K562 (cell line): ENCODE data around the gene NELL1. TPM values are rescaled to one million over a fixed set of nuclear protein-coding genes. Genes with fewer than 3 reads are reported as not detected.

Experiments used
- ATAC-seq: fragments of 200-7000 bp; cut with Tn5 transposase; 3 replicates; pipeline ENCODE4 v1.9.1; 2020; ENCODE audit warnings: moderate library complexity
- BruUV-seq: library from RNA; stranded (reverse); fragments of 400-500 nt; replicated peaks from 2 replicates; lab custom pipeline; 2021; lab: Mats Ljungman, UMichigan
- CTCF ChIA-PET: fragments of 300-600 bp; formaldehyde crosslinking; extraction: SDS; loops from one replicate; lab custom pipeline; 2021; ENCODE audit warnings: low intra/inter-chr PET ratio; lab: Yijun Ruan, JAX
- POLR2A ChIA-PET: fragments of 300-600, 350-650 bp; sonication (Branson Sonifier 250); formaldehyde crosslinking; extraction: SDS; loops from one replicate; lab custom pipeline; 2021; ENCODE audit warnings: antibody characterized with exemption, inconsistent platforms; lab: Yijun Ruan, JAX
- DNase-seq, 4 experiments: peaks; one replicate each; pipeline versions ENCODE4 v3.0.0 to v3.0.0-alpha.2; 2011 to 2018; ENCODE audit warnings: low spot score in 3 of 4, mixed read lengths in 3 of 4; ENCODE audit errors: extremely low read depth in 1 of 4
- FAIRE-seq: peaks from 2 replicates; lab custom pipeline; 2011; peaks lifted over from hg19 to GRCh38; lab: Jason Lieb, UNC
- H2AFZ ChIP-seq: 2 replicates; pipeline ENCODE4 v1.6.0; 2011; ENCODE audit warnings: low read depth, low read length, control low read depth, inconsistent platforms
- H3K27ac ChIP-seq: fragments of 200-600 bp; 3 replicates; pipeline ENCODE4 v1.8.0; 2011; ENCODE audit warnings: low read depth, mild to moderate bottlenecking, control low read depth, inconsistent platforms, low read length, moderate library complexity, mixed read lengths; ENCODE audit errors: extremely low read depth
- H3K27me3 ChIP-seq, 2 experiments: fragments of 300-600 bp in 1 of 2; 2 replicates in 1 of 2; 3 replicates in 1 of 2; pipeline versions ENCODE4 v1.6.0 to v1.8.0; 2011; ENCODE audit warnings: inconsistent platforms in 2 of 2, low read length in 2 of 2, mild to moderate bottlenecking in 1 of 2, mixed read lengths in 1 of 2, moderate library complexity in 1 of 2; ENCODE audit not compliant: control insufficient read depth in 2 of 2, insufficient read depth in 2 of 2
- H3K36me3 ChIP-seq: fragments of 300-600 bp; 3 replicates; pipeline ENCODE4 v1.8.0; 2011; ENCODE audit warnings: mild to moderate bottlenecking, low read length, inconsistent platforms; ENCODE audit not compliant: control insufficient read depth, insufficient read depth
- H3K4me1 ChIP-seq, 2 experiments: fragments of 200-600 bp in 1 of 2; replicated peaks in 1 of 2; 2 replicates in 1 of 2; 3 replicates in 1 of 2; pipeline versions ENCODE4 v1.5.1 to v1.8.0; 2011; ENCODE audit warnings: inconsistent platforms in 2 of 2, low read length in 2 of 2, mild to moderate bottlenecking in 1 of 2, mixed read lengths in 1 of 2, moderate library complexity in 1 of 2; ENCODE audit not compliant: control insufficient read depth in 2 of 2, insufficient read depth in 2 of 2
- H3K4me2 ChIP-seq: 2 replicates; pipeline ENCODE4 v1.6.1; 2011; ENCODE audit warnings: low read length, control low read depth, inconsistent platforms, mixed read lengths; ENCODE audit not compliant: insufficient read depth
- H3K4me3 ChIP-seq: fragments of 200-600 bp; sonication (generic), shearing (Covaris generic); 2 replicates; pipeline ENCODE4 v1.5.1; 2016; ENCODE audit warnings: control low read depth, inconsistent platforms
- H3K79me2 ChIP-seq: fragments of 200-600 bp; 3 replicates; pipeline ENCODE4 v1.8.0; 2011; ENCODE audit warnings: low read length, inconsistent platforms; ENCODE audit not compliant: control insufficient read depth, insufficient read depth
- H3K9ac ChIP-seq, 2 experiments: 2 replicates each; pipeline versions ENCODE4 v1.6.0 to v1.6.1; 2011; ENCODE audit warnings: low read depth in 2 of 2, low read length in 2 of 2, control low read depth in 1 of 2, inconsistent platforms in 1 of 2, mild to moderate bottlenecking in 1 of 2, mixed read lengths in 1 of 2; ENCODE audit not compliant: insufficient read depth in 1 of 2
- H3K9me1 ChIP-seq: one replicate; pipeline ENCODE4 v1.6.0; 2011; ENCODE audit warnings: inconsistent platforms, mild to moderate bottlenecking, low read length, moderate library complexity; ENCODE audit not compliant: control insufficient read depth, insufficient read depth
- H3K9me3 ChIP-seq: replicated peaks from 2 replicates; pipeline ENCODE4 v1.5.1; 2011; ENCODE audit warnings: low read depth, low read length, inconsistent platforms; ENCODE audit not compliant: control insufficient read depth, insufficient read depth
- H4K20me1 ChIP-seq: replicated peaks from 2 replicates; pipeline ENCODE4 v1.6.1; 2011; ENCODE audit warnings: low read length, inconsistent platforms, mixed read lengths; ENCODE audit not compliant: control insufficient read depth, insufficient read depth
- COPS2 ChIP-seq: fragments of 450-650 bp; conservative IDR thresholded peaks from 2 replicates; pipeline ENCODE4 v1.6.1; 2016; ENCODE audit warnings: mild to moderate bottlenecking, moderate library complexity
- GTF2A2 ChIP-seq: IDR thresholded peaks from 2 replicates; pipeline ENCODE4 v1.6.1; 2016; ENCODE audit warnings: mild to moderate bottlenecking, missing genetic modification characterization, missing compliant biosample characterization
- RUNX1 ChIP-seq: sonication (generic); IDR thresholded peaks from 2 replicates; pipeline ENCODE4 v1.6.1; 2016; ENCODE audit warnings: antibody characterized with exemption, low read depth
- SAP30 ChIP-seq: fragments of 200-600 bp; sonication (generic); IDR thresholded peaks from 2 replicates; pipeline ENCODE4 v1.6.1; 2012; ENCODE audit warnings: borderline replicate concordance, low read depth, mild to moderate bottlenecking, moderate library complexity, low read length, control low read depth, inconsistent platforms; ENCODE audit not compliant: insufficient read depth, poor library complexity, severe bottlenecking
- ZNF124 ChIP-seq: sonication (generic); formaldehyde crosslinking; IDR thresholded peaks from 2 replicates; pipeline ENCODE4 v1.8.1; 2022; ENCODE audit warnings: missing genetic modification reagents
- ZNF655 ChIP-seq: fragments of 250-450 bp; sonication (Bioruptor Pico); IDR thresholded peaks from 2 replicates; pipeline ENCODE4 v1.5.0; 2021
- WGBS: fragments of 100-300 bp; shearing (Covaris generic); methylation state at CpG from one replicate; pipeline ENCODE4 v1.1.6; 2016; ENCODE audit warnings: low coverage, mixed read lengths; ENCODE audit not compliant: insufficient coverage; ENCODE audit errors: missing lambda C conversion rate; 5-methylcytosine and 5-hydroxymethylcytosine counted together
- in situ Hi-C: fragments of 300-500 bp; cut with MboI; formaldehyde crosslinking; loops from 4 replicates; pipeline ENCODE4 v1.15.0; 2018; ENCODE audit warnings: inconsistent platforms, mixed read lengths
- intact Hi-C: fragments of 100-400 bp; cut with micrococcal nuclease; formaldehyde crosslinking; loops from 2 replicates; pipeline ENCODE4 v1.14.2; 2022
- polyA plus RNA-seq, 8 experiments: library from polyadenylated mRNA; depleted of rRNA in 4 of 8; stranded (reverse) in 5 of 8; unstranded in 3 of 8; fragments of >200 nt; fragmentation: Nextera tagmentation in 2 of 8; fragmentation: Illumina TruSeq in 1 of 8; extraction: Ambion mirVana in 2 of 8; extraction: Trizol in 1 of 8; gene quantifications; 2 replicates each; pipeline versions ENCODE4 v1.2.1 to v1.2.3, GENCODE V29; 2011 to 2014; ENCODE audit warnings: inconsistent platforms in 1 of 8, missing spikeins in 1 of 8
- total RNA-seq, 7 experiments: library from RNA; depleted of rRNA in 6 of 7; stranded (reverse); fragments of >200 nt in 6 of 7; fragmentation: Illumina TruSeq in 2 of 7; extraction: Trizol in 2 of 7; gene quantifications; 2 replicates each; pipeline versions ENCODE4 v1.2.1 to v1.2.3, GENCODE V29; 2011 to 2021; ENCODE audit warnings: low replicate concordance in 1 of 7

Gene NELL1
- total and polyA plus RNA-seq, 9 of the 15 experiments (the other 6 are each of a cell fraction or from before 2014, with no cell fraction given): not detected

GRCh38 chr11:21421711-21422329, 752.4 kb downstream of the NELL1 start:
- Histone ChIP-seq H2AFZ (no peak overlapping the region), H3K27me3 (no peaks in the 10 kb centered on the region), H3K9me1 (no peaks in the 10 kb centered on the region), H3K9ac (no peak overlapping the region), H4K20me1 (no peaks in the 10 kb centered on the region), H3K4me2 (no peak overlapping the region), H3K27ac (no peak overlapping the region), H3K79me2 (no peaks in the 10 kb centered on the region), H3K9me3 (no peaks in the 10 kb centered on the region; the same call in 1 of the 2 replicates), H3K36me3 (no peaks in the 10 kb centered on the region), H3K4me1 (no peaks in the 10 kb centered on the region), H3K4me3 (no peak overlapping the region)
- ChIA-PET POLR2A (no interaction called here), CTCF (no interaction called here)
- TF ChIP-seq ZNF655 (CRISPR knock-in tag): no peak
- ATAC-seq (no peak), FAIRE-seq (no peak), DNase-seq (no peak)
- in situ Hi-C loops (no loop called here), intact Hi-C loops (no loop called here)
- 4% methylated on average over 5 of the region's 5 CpGs for WGBS
- no TSS peak for BruUV-seq

- ATAC-seq: no peak
- no peaks in the 10 kb centered on the region for H3K4me1 ChIP-seq
- H3K9me1 ChIP-seq: no peaks in the 10 kb centered on the region
- in situ Hi-C loops (no loop called here), intact Hi-C loops (no loop called here)
- no peak overlapping the region for H2AFZ ChIP-seq
- H3K4me2 ChIP-seq: no peak overlapping the region
- POLR2A ChIA-PET: interaction anchor here (0.6 kb wide), 1 partner anchor 981 kb away, joined by 7 read pairs; no protein-coding TSS in a partner anchor
- BruUV-seq: no TSS peak
- H3K36me3 ChIP-seq: no peaks in the 10 kb centered on the region
- no peaks in the 10 kb centered on the region for H4K20me1 ChIP-seq
- no peaks in the 10 kb centered on the region for H3K27me3 ChIP-seq
- no peak for FAIRE-seq
- DNase-seq: no peak
- no peak overlapping the region for H3K9ac ChIP-seq
- WGBS: 0% methylated on average over 3 of the region's 3 CpGs
- H3K9me3 ChIP-seq: no peaks in the 10 kb centered on the region; the same call in 1 of the 2 replicates
- no peak overlapping the region for H3K27ac ChIP-seq
- CTCF ChIA-PET: no interaction called here
- H3K4me3 ChIP-seq: no peak overlapping the region
- no peaks in the 10 kb centered on the region for H3K79me2 ChIP-seq
- no peak for TF ChIP-seq SAP30
- TF ChIP-seq RUNX1: no peak
- no peak for TF ChIP-seq GTF2A2 (tag)
- no peak for TF ChIP-seq ZNF124 (CRISPR knock-in tag)
- no peak for TF ChIP-seq COPS2
Observed at GRCh38 chr11:21426931-21427330, 757.5 kb downstream of the NELL1 start.
